AG04450 (cell line): ENCODE measurements around the gene NPNT. TPM values are rescaled to one million over a fixed set of nuclear protein-coding genes. Genes with fewer than 3 reads are reported as not detected.

Experiments used
- CTCF ChIA-PET: fragments of 300-600, 350-600 bp; formaldehyde crosslinking; extraction: SDS; loops from one replicate; lab custom pipeline; 2022; ENCODE audit warnings: antibody characterized with exemption, inconsistent platforms; lab: Charles Lee
- POLR2A ChIA-PET: fragments of 350-600 bp; formaldehyde crosslinking; extraction: SDS; loops from one replicate; lab custom pipeline; 2021; ENCODE audit warnings: antibody characterized with exemption, inconsistent platforms; lab: Yijun Ruan, JAX
- DNase-seq: peaks from one replicate; pipeline ENCODE4 v3.0.0-alpha.2; 2011; ENCODE audit warnings: low read depth, low spot score
- H3K27ac ChIP-seq: one replicate; pipeline ENCODE4 v1.5.1; 2012; ENCODE audit warnings: low read depth, low read length, control low read depth
- H3K27me3 ChIP-seq: one replicate; pipeline ENCODE4 v1.6.0; 2012; ENCODE audit warnings: low read length; ENCODE audit not compliant: control insufficient read depth, insufficient read depth
- H3K4me3 ChIP-seq: 2 replicates; pipeline ENCODE4 v1.5.1; 2011; ENCODE audit warnings: mild to moderate bottlenecking, low read depth, low read length, control low read depth
- H3K9me3 ChIP-seq: 2 replicates; pipeline ENCODE4 v1.5.1; 2012; ENCODE audit warnings: low read length; ENCODE audit not compliant: control insufficient read depth, insufficient read depth
- CTCF ChIP-seq: IDR thresholded peaks from 2 replicates; pipeline ENCODE4 v1.5.1; 2011; ENCODE audit warnings: low read depth, low read length, control low read depth, inconsistent platforms
- polyA plus RNA-seq: library from polyadenylated mRNA; depleted of rRNA; stranded (reverse); fragments of >200 nt; gene quantifications from 2 replicates; pipeline ENCODE4 v1.2.3, GENCODE V29; 2011

Gene NPNT
- polyA plus RNA-seq, 1 experiment: not detected

GRCh38 chr4:105989485-105990242 lies 94.4 kb downstream of the NPNT start:
- TF ChIP-seq CTCF: no peak
- CTCF ChIA-PET: no interaction called here
- Histone ChIP-seq H3K27me3 (no peaks in the 10 kb centered on the region), H3K4me3 (no peak overlapping the region), H3K9me3 (no peaks in the 10 kb centered on the region), H3K27ac (no peak overlapping the region)
- POLR2A ChIA-PET: no interaction called here
- no peak for DNase-seq

DNA sequence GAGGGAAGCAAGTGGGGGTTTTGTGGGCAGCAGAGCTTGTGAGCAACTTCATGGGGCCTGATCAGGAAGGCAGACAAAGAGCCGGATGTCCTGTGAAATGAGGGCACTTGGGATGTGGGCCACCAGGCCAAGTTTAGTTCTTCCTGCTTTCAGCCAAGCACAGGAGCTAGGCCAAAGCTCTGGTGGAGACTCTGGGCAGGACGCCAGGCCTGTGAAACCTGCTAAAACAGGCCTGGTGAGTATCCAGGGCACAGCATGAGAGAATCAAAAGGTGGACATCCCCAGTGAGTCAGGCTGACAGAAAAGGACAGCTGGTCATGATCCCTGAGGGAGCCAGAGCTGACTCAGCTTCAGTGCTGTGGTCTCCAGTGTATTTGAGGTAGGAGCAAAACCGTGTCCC lies 95.7 kb downstream of the NPNT start:
- Histone ChIP-seq H3K27ac (no peak overlapping the region), H3K4me3 (no peak overlapping the region), H3K27me3 (no peaks in the 10 kb centered on the region), H3K9me3 (no peaks in the 10 kb centered on the region)
- CTCF ChIA-PET: no interaction called here
- DNase-seq: no peak
- POLR2A ChIA-PET: no interaction called here
- no peak for TF ChIP-seq CTCF

- ChIA-PET CTCF (no interaction called here), POLR2A (no interaction called here)
- Histone ChIP-seq H3K9me3 (no peaks in the 10 kb centered on the region), H3K4me3 (no peak overlapping the region), H3K27me3 (no peaks in the 10 kb centered on the region), H3K27ac (no peak overlapping the region)
- no peak for DNase-seq
- no peak for TF ChIP-seq CTCF
Observed at GRCh38 chr4:105991726-105992125, 96.5 kb downstream of the NPNT start.

DNA sequence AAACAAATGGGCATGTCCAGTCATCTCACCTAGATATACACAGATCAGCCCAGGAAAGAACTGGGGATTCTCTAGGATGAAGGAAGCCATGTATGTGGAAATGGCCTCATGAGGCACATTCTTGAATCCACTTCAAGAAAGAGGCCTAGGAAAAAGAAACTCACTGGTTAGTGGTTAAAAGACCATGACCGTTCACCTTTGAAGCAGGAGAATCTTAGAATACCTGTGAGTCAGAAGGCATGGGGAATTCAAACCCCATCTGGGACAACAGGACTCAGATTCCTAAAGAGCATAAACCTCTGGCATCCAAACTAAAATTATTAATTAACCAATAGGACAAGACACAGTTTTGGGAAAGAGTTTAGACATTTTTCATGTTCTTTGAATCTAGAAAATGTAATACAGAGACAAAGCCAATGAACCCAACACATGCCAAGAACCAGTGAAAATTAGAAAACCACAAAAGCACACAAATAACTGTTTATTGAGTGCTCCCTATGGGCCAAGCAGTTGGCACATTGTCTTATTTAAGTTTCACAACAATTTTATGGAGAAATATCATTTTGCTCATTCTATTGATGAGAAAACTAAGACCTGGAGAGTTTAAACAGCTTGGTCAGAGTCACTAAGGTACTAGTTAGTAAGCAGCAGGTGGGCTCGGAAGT lies 97.5 kb downstream of the NPNT start:
- TF ChIP-seq CTCF: no peak
- Histone ChIP-seq H3K4me3 (no peak overlapping the region), H3K27me3 (no peaks in the 10 kb centered on the region), H3K9me3 (no peaks in the 10 kb centered on the region), H3K27ac (no peak overlapping the region)
- POLR2A ChIA-PET: no interaction called here
- CTCF ChIA-PET: no interaction called here
- DNase-seq: no peak

DNA sequence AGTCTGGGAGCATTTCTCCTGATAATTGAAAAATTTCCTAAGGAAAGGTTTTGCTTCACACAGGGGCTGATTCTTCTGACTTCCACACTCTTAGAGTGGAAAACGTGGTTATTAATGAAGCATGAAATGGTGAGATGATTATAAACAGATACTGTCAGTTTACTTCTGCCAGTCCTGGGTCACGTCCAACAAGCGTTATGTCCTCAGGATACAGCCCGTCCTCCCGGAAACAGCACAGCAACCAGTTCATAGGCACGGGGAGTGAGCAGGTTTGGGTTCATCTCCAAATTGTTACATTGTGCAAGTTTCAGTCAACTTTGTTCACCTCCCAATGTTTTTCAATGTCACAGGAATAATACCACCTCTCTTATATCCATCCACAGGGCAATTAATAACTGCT lies 98.8 kb downstream of the NPNT start:
- H3K4me3 ChIP-seq: no peak overlapping the region
- CTCF ChIA-PET: no interaction called here
- H3K27me3 ChIP-seq: no peaks in the 10 kb centered on the region
- TF ChIP-seq CTCF: no peak
- H3K27ac ChIP-seq: no peak overlapping the region
- POLR2A ChIA-PET: no interaction called here
- DNase-seq: no peak
- H3K9me3 ChIP-seq: no peaks in the 10 kb centered on the region
